Stimulated activated CD4-positive, alpha-beta T cell treated with anti-CD3 and anti-CD28 coated beads, TNF-alpha, amount 100 ng/mL, for 4 hours (primary cell): ENCODE results near the gene UMOD.

Experiments used
- DNase-seq, 3 experiments: peaks; one replicate each; pipeline ENCODE4 v3.0.0-alpha.2; 2020; ENCODE audit warnings: low read depth in 3 of 3

Gene UMOD

GRCh38 chr16:20364051-20364450, 11.5 kb upstream of the UMOD start:
- DNase-seq: no peak

GRCh38 chr16:20363191-20363590, 10.7 kb upstream of the UMOD start:
- no peak for DNase-seq

- DNase-seq: no peak
Observed at GRCh38 chr16:20359997-20360396, 7.5 kb upstream of the UMOD start.

- DNase-seq: no peak
Observed at GRCh38 chr16:20355114-20355782, 2.7 kb upstream of the UMOD start.

- DNase-seq: no peak
Observed at GRCh38 chr16:20353379-20353778, 864 bp upstream of the UMOD start.

- no peak for DNase-seq
Observed at GRCh38 chr16:20349615-20350014, 2.9 kb downstream of the UMOD start.

GRCh38 chr16:20348365-20349185, 3.9 kb downstream of the UMOD start:
- DNase-seq: no peak

- no peak for DNase-seq
Observed at GRCh38 chr16:20347666-20348364, 4.7 kb downstream of the UMOD start.

GRCh38 chr16:20344611-20345010, 7.9 kb downstream of the UMOD start:
- DNase-seq: no peak

GRCh38 chr16:20339744-20340143, 12.8 kb downstream of the UMOD start:
- no peak for DNase-seq

- DNase-seq: no peak
Observed at GRCh38 chr16:20336955-20337354, 15.6 kb downstream of the UMOD start.

GRCh38 chr16:20334396-20334795, 18.1 kb downstream of the UMOD start:
- no peak for DNase-seq

- no peak for DNase-seq
Observed at GRCh38 chr16:20333120-20333519, 19.4 kb downstream of the UMOD start.

- DNase-seq: no peak
Observed at GRCh38 chr16:20332411-20332810, 20.1 kb downstream of the UMOD start.

- DNase-seq: no peak
Observed at GRCh38 chr16:20331635-20332034, 20.9 kb downstream of the UMOD start.

GRCh38 chr16:20329392-20330138, 22.9 kb downstream of the UMOD start:
- DNase-seq: no peak

GRCh38 chr16:20327444-20328041, 25.0 kb downstream of the UMOD start, which contains the start of gene GP2:
TSS of gene GP2 (minus strand) at chr16:20327513. CDS start at chr16:20326431, 1,082 bp downstream.
- no peak for DNase-seq

GRCh38 chr16:20326321-20326720, 26.2 kb downstream of the UMOD start:
- DNase-seq: no peak

GRCh38 chr16:20325005-20325404, 27.5 kb downstream of the UMOD start:
- no peak for DNase-seq

- no peak for DNase-seq
Observed at GRCh38 chr16:20323591-20324117, 28.9 kb downstream of the UMOD start.

- no peak for DNase-seq
Observed at GRCh38 chr16:20322696-20323095, 29.8 kb downstream of the UMOD start.
